ENCODE data around the gene UBE3B.

UBE3B gene

GRCh38 chr12:109559601-109560000, 82.2 kb downstream of the UBE3B start:
- TF ChIP-seq CTCF (conservative IDR thresholded peaks at IDR 0.05; ENCODE audit: low read depth, low read length) = no peak
- H3K4me3 ChIP-seq (ENCODE audit: low read length) = no peak overlapping the region
- DNase-seq (ENCODE audit: low read depth) = no peak

- no peak for DNase-seq (ENCODE audit: low read depth)
- TF ChIP-seq CTCF (conservative IDR thresholded peaks at IDR 0.05; ENCODE audit: low read depth, low read length) = no peak
- H3K4me3 ChIP-seq (ENCODE audit: low read length) = no peak overlapping the region
These were observed 83.7 kb downstream of the UBE3B start for GRCh38 chr12:109560867-109561710.

GRCh38 chr12:109561711-109562030, 84.2 kb downstream of the UBE3B start:
- DNase-seq (ENCODE audit: low read depth) = no peak
- TF ChIP-seq CTCF (conservative IDR thresholded peaks at IDR 0.05; ENCODE audit: low read depth, low read length) = no peak
- no peak overlapping the region for H3K4me3 ChIP-seq (ENCODE audit: low read length)

GRCh38 chr12:109562871-109563270, 85.4 kb downstream of the UBE3B start:
- no peak overlapping the region for H3K4me3 ChIP-seq (ENCODE audit: low read length)
- no peak for TF ChIP-seq CTCF (conservative IDR thresholded peaks at IDR 0.05; ENCODE audit: low read depth, low read length)
- DNase-seq (ENCODE audit: low read depth) = no peak

GRCh38 chr12:109563291-109564284, 86.2 kb downstream of the UBE3B start:
- H3K4me3 ChIP-seq (ENCODE audit: low read length) = no peak overlapping the region

GRCh38 chr12:109566424-109566823, 89.0 kb downstream of the UBE3B start:
- DNase-seq (ENCODE audit: low read depth) = no peak
- no peak overlapping the region for H3K4me3 ChIP-seq (ENCODE audit: low read length)
- no peak for TF ChIP-seq CTCF (conservative IDR thresholded peaks at IDR 0.05; ENCODE audit: low read depth, low read length)

More at GRCh38 chr12:109563291-109564284, 86.2 kb downstream of the UBE3B start:
- no peak for DNase-seq (ENCODE audit: low read depth)
- TF ChIP-seq CTCF (conservative IDR thresholded peaks at IDR 0.05; ENCODE audit: low read depth, low read length) = no peak

All from retinal pigment epithelial cell (primary cell).